CD4-positive, alpha-beta T cell treated with Interleukin-21 for 1 hour (primary cell): ENCODE data around the gene CAB39.
"Not testable (repeated sequence)": the region's sequence is repeated elsewhere in the genome, so short reads cannot be mapped to it uniquely, and the experiment has no call there.

ENCODE experiments used
- DNase-seq: peaks from one replicate; pipeline ENCODE4 v3.0.0-alpha.2; 2020

The CAB39 gene

GRCh38 chr2:230716588-230716987 lies 3.9 kb downstream of the CAB39 start:
- DNase-seq = no peak

- no peak for DNase-seq
Measured at GRCh38 chr2:230717600-230717999, 5.0 kb downstream of the CAB39 start.

- DNase-seq = no peak
Measured at GRCh38 chr2:230719340-230719739, 6.7 kb downstream of the CAB39 start.

GRCh38 chr2:230721712-230722111 lies 9.1 kb downstream of the CAB39 start:
- DNase-seq = peak; percentile 36

GRCh38 chr2:230722207-230722885 lies 9.7 kb downstream of the CAB39 start:
- no peak for DNase-seq

- DNase-seq = peak; percentile 67
Measured at GRCh38 chr2:230723363-230723762, 10.7 kb downstream of the CAB39 start.

GRCh38 chr2:230724957-230725356 lies 12.3 kb downstream of the CAB39 start:
- DNase-seq = not testable (repeated sequence)

GRCh38 chr2:230731512-230731911 lies 18.9 kb downstream of the CAB39 start:
- no peak for DNase-seq

- no peak for DNase-seq
Measured at GRCh38 chr2:230732914-230733401, 20.3 kb downstream of the CAB39 start.

GRCh38 chr2:230734247-230735175 lies 21.9 kb downstream of the CAB39 start:
- no peak for DNase-seq

GRCh38 chr2:230735884-230736283 lies 23.2 kb downstream of the CAB39 start:
- DNase-seq = no peak

GRCh38 chr2:230737300-230737699 lies 24.7 kb downstream of the CAB39 start:
- no peak for DNase-seq

- DNase-seq = no peak
Measured at GRCh38 chr2:230737791-230738226, 25.2 kb downstream of the CAB39 start.

- no peak for DNase-seq
Measured at GRCh38 chr2:230738391-230738811, 25.8 kb downstream of the CAB39 start.

GRCh38 chr2:230738924-230739323 lies 26.3 kb downstream of the CAB39 start:
- no peak for DNase-seq

- no peak for DNase-seq
Measured at GRCh38 chr2:230739961-230740360, 27.3 kb downstream of the CAB39 start.

- DNase-seq = no peak
Measured at GRCh38 chr2:230742781-230743180, 30.1 kb downstream of the CAB39 start.

- no peak for DNase-seq
Measured at GRCh38 chr2:230746213-230746612, 33.6 kb downstream of the CAB39 start.

- no peak for DNase-seq
Measured at GRCh38 chr2:230748087-230748486, 35.4 kb downstream of the CAB39 start.

GRCh38 chr2:230749111-230749510 lies 36.5 kb downstream of the CAB39 start:
- no peak for DNase-seq

GRCh38 chr2:230751062-230751461 lies 38.4 kb downstream of the CAB39 start:
- no peak for DNase-seq

- DNase-seq = no peak
Measured at GRCh38 chr2:230754200-230754599, 41.6 kb downstream of the CAB39 start.

GRCh38 chr2:230757476-230757875 lies 44.8 kb downstream of the CAB39 start:
- DNase-seq = no peak
